T-helper 1 cell treated with Interleukin-12 subunit alpha and Interleukin-12 subunit beta and Interleukin-4 antibody, amounts not matched to agents 30 ng/mL and 1 ng/mL, for 36 hours (primary cell): Measurements from ENCODE around the gene HJV. TPM values are rescaled to one million over a fixed set of nuclear protein-coding genes. Genes with fewer than 3 reads are reported as not detected.

Experiments used
- intact Hi-C: fragments of 100-400 bp; cut with micrococcal nuclease; formaldehyde crosslinking; loops from one replicate; pipeline ENCODE4 v1.15.1; 2024
- total RNA-seq: library from RNA; stranded (reverse); gene quantifications from 2 replicates; pipeline ENCODE4 v1.2.3, GENCODE V29; 2022

HJV gene
- total RNA-seq, 1 donor from 2014 or later: not detected

DNA sequence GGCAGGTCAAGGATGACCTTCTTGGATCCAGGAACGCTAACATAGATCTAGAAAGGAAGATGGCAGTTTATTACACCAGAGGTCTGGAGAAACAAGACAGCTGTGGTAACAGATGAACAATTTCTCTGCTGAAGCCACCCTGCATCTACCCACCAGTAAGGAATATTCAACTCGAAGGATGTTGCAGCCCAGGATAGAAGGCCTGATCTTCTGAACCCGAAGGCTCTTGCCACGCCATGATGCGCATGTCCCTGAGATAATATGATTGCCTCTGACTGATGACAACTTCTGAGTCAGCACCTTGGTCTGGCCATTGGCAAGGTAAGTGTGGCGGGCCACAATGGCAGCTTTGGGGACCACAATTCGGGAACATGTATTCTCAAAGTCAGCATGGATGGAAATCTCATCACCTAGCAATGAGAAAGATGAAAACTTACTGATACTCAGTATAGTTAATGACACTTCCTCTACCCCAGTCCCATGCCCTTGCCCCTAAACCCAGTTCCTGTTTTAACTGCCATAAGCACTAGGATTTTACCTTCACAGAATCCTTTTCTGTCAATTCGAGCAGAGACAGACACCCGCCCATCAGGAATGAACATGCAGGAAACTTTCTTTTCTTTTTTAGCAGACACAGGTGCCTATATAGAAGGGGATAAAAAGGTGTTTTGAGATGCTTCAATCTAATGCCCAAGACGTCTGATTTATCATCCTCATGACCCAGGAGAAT is 27.0 kb downstream of the HJV start:
- intact Hi-C loops: loop anchor here (5.0 kb wide), 1 partner anchor 172 kb away; the partner anchor contains the start of genes POLR3C and RNF115

DNA sequence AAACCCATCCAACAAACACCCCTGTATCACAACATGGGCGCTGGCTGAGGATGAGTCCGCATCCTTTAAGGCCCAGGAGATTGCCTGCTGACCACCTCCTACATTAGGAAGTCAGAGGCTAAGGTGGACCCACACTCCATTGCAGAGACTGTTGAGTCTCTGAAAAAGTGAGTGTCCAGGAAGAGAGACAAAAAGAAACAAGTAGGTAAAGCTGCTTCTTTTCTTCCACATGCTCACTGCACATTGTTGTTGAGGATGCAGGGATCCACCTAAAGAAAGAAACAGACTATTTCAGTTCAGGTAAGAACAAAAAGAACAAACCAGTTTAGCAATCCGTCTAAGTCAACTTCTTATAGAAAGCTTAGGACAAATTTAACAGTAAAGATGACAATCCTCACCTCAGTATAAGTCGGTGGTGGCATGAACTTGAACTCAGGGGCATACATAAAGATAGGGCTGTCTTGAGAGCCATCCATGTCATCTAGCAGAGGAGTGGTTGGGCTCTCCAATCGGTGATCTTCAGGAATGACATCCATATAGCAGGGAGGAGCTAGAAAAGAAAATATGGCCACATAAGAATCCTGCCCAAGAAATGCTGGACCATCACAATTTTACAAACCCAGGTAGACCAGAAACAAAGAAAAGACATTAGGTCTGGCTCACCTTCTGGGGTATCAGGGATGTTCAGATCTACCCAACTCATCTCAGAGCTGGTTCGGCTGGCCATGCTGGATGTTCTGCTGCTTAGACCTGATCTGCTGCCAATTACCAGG is 27.7 kb downstream of the HJV start:
- intact Hi-C loops: no loop called here

DNA sequence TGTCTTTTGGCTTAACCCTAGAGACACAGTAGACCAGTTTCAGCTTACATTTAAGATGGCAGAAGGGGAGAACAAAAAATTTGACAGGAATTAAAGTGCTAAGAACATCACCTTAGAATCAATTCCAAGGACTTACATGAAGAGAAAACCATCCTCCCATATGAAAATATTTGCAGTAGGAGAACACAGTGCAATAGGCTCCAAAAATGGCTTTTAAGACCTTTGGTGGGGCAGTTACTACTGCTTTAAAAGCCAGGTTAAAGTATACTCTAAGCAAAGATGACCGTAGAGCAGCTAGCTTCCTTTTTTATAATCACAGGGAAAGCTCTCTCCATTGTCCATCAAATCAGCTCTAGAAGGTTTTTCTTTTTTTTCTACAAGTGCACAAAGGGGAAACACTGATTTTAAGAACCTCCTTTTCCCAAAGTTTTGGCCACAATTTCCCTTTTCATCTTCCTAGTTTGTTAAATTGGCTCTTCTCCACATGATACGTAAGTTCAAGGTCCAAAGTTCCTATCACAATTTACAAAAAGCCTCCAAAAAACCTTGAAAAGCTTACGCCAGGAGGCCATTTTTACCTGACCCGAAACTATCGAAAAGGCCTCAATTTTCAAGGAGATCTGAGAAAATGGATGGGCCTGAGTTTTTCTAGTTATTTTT is 28.4 kb downstream of the HJV start:
- intact Hi-C loops: no loop called here

GRCh38 chr1:145992502-145992936 is 29.0 kb downstream of the HJV start:
- intact Hi-C loops: no loop called here

DNA sequence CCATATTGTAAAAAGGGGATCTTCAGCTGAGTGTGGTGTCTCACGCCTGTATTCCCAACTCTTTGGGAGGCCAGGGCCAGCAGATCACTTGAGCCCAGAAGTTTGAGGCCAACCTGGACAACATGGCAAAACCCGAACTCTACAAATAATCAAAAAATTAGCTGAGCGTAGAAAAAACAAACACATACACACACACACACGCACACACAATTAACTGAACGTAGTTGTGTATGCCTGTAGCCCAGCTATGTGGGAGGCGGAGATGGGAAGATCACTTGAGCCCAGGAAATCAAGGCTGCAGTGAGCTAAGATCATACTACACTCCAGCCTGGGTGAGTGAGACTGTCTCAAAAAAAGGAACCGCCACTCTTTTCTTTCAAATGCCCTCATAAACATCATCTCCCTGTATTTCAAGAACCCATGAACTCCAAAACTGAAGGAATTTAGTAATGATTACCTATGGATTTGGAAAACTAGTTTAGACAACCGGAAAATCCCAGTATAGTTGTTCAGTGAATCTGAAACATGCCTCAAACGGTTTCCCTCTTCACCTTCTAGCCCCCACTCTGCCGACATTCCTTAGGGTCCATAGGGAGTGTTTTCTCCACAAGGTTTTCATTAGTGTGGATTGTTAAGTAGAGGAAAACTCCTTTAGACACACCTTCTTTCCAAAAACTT is 29.7 kb downstream of the HJV start:
- intact Hi-C loops: no loop called here

DNA sequence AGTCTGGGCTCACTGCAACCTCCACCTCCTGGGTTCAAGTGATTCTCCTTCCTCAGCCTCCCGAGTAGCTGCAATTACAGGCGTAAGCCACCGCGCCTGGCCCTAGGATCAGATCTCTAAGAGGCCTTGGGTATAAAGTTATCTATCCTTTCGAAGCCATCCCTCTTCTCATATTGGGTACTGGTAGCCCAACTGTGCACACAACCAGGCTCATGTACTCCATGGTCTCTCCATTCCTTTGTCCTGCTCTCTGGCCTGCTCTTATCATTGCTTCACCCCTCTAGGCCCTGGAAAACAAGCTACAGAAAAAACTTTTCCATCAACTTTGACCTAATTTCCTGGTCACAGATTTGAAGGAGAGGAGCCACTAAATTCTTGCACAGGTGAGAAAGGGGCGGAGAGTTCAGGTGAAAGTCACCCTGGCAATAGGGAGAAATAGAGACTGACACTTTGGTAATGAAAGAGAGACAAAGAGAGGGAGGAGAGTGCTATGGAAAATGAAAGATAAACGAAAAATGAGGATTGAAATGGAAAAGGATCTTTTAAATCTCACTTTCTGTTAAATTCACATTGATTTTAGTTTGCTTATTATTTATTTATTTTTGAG is 31.2 kb downstream of the HJV start:
- intact Hi-C loops: no loop called here

- intact Hi-C loops: no loop called here
Observed at GRCh38 chr1:145988773-145989172, 32.8 kb downstream of the HJV start.

DNA sequence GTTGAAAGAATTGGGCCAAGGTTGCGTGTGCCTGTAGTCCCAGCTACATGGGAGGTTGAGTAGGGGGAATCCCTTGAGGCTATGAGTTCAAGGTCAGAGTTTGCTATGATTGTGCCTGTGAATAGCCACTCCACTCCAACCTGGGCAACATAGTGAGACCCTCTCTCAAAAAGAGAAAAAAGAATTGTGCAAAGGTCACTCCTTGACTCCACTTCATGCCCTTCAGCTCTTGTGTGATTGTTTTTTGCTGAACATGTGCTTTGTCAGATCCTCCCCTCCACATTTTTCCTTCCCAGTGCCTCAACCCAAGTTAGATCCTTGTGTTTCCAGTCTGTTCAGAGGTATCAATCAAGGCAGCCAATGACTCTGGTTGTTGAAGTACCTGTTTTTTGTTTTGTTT is 33.6 kb downstream of the HJV start:
- intact Hi-C loops: no loop called here

DNA sequence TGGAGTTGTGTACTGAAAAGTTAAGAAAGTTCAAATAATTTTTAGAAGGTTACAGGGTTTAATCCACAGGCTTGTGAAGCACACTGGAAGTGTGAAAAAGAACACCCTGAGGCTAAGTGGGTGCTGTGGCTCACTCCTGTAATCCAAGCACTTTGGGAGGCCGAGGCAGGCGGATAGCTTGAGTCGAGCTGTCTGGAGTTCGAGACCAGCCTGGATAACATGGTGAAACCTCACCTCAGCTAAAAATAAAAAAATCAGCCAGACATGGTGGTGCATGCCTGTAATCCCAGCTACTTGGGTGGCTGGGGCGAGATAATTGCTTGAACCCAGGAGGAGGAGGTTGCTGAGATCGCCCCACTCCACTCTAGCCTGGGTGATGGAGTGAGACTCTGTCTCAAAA is 35.0 kb downstream of the HJV start:
- intact Hi-C loops: no loop called here

- intact Hi-C loops: loop anchor here (1.0 kb wide), 1 partner anchor 11 kb away; the partner anchor contains the start of gene TXNIP
Observed at GRCh38 chr1:145985502-145986439, 35.8 kb downstream of the HJV start.

DNA sequence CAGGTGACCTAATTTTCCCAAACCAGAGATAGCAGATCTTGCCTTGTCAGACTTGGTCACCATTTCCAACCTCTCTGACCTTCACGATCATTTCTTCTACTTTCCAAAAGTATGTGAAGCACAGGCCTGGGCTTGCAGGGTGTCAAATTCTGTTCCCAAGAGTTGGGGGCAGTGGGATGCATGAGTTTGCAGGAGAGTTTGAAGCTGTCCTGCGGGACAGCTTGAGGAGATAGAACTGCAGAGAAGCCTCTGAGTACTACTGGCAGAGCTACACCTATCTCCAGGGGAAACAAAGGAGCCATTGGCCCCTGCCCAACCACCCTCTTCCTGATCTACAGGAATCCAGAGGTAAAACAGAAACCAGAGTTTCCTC is 36.4 kb downstream of the HJV start:
- intact Hi-C loops: loop anchor here (1.0 kb wide), 1 partner anchor 11 kb away; the partner anchor contains the start of gene TXNIP

DNA sequence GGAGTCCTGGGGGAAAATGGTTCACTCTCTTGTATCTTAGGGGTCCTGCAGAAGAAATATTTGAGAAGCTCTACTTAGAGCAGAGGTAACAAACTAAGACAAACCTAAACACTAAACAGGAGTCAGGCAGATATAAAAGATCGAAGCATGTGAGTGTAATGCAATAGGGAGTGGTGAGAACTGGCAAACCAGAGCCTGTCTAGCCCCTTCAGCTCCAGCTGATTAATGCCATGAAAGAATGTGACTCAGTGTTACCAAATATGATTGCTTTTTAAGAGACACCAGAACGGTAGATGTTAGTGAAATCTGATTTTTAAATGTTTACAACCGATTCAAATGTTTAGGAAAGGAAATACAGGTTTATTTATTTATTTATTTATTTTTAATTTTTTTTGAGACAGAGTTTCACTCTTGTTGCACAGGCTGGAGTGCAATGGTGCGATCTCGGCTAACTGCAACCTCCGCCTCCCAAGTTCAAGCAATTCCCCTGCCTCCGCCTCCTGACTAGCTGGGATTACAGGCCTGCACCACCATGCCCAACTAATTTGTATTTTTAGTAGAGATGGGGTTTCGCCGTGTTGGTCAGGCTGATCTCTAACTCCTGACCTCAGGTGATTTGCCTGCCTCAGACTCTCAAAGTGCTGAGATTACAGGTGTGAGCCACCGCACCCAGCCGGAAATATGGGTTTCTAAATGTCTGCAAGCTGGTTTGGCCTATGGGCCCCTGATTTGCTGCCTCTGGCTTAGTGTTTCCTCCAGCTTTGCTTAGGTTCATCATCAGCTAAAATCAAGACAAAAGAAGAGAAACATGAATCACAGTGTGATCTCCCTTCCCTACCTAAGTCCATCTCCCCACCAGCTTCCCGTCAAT is 37.3 kb downstream of the HJV start:
- intact Hi-C loops: no loop called here

DNA sequence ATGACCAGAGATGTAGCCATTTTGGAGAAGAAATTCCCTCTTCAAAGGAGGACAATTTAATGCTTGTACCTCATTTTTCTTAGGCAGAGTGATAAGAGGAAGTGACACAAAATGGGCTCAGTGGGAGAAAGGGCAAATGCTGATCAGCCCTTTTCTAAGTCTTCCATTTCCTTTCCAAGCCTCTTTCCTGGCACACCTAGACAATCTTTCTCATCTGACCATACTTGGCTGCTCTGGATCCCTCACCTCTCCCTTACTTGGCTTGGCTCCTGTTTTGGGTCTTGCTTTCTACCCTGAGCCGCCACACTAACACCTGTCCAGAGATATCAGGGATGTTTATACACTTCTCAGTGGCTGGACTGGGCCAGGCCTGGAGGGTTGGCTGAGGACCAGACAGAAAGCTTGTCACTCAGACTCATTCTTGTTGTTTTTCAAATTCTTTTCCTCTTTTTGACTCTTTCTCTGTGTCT is 38.3 kb downstream of the HJV start:
- intact Hi-C loops: no loop called here

DNA sequence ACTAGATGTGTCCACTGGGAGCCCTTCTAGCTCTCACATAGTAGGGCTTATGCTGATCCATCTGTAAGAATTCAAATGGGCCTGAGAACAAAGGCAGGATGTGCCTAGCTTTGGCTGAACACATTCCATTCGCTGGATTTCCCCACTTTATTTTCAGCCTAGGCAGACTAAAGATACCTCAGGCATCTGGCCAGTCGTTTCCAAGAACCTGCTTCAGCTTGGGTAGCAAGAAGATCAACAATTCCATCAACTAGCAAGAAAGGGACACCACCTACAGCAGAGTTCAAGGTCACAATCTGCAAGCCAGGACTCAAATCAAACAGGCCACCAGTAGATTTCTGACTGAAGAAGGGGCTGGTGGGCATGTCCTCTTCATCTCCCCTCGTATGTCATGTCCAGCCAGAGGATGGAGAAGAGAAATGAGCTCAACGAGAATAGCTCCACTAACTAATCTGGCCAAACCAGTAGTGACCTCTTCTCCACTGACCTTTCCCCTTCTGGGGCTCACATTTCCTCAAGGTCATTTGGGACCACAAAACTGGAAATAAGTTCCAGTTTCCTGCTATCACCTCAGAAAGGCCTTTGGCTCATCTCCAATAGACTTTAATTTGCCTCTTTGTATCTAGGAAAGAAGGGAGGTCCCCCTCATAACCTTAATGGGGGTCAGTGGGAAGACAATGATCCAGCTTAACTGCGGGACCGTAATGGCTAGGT is 39.4 kb downstream of the HJV start:
- intact Hi-C loops: no loop called here

GRCh38 chr1:145980457-145980994 is 41.0 kb downstream of the HJV start:
- intact Hi-C loops: loop anchor here (2.0 kb wide), 1 partner anchor 72 kb away; no protein-coding TSS in a partner anchor

DNA sequence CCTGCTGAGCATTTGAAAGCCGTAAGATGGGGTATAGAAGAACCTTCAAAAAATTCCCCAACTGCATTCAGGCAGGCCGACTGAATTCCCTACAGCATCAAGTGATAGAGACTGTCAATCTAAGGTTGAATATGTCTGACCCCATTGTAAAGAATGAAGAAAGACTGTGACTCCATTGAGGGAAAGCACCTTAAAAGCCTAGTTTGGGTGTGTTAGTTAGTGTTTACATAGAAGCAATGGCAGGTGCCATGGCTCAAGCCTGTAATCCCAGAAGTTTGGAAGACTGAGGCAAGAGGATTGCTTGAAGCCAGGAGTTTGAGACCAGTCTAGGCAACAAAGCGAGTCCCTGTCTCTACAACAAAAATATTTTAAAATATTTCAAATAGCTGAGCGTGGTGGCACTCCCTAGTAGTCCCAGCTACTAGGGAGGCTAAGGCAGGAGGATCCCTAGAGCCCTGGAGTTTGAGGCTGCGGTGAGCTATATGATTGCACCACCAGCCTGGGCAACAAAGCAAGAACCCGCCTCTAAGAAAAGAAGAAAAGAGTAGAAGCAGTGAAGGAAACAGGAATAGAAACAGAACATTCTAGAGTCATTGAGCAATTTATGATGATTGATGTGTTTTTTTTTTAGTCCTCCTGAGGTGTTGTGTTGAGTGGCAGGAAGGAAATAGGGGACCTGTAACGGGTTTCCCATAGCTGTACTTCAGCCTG is 41.6 kb downstream of the HJV start:
- intact Hi-C loops: loop anchor here (1.0 to 2.0 kb wide), 7 partner anchors 16 to 121 kb away; partner anchors contain the start of genes ANKRD34A, PIAS3, POLR3GL and RBM8A
